GM12874 (cell line): Measurements from ENCODE around the gene E2F6.

Experiments
- TF ChIP-seq, protein P1 (sequence below): IDR thresholded peaks from 2 replicates; pipeline ENCODE4 v1.5.1; 2011; ENCODE audit warnings: low read depth, mild to moderate bottlenecking, control low read depth, low read length, moderate library complexity; ENCODE audit not compliant: insufficient read depth

E2F6 gene

DNA sequence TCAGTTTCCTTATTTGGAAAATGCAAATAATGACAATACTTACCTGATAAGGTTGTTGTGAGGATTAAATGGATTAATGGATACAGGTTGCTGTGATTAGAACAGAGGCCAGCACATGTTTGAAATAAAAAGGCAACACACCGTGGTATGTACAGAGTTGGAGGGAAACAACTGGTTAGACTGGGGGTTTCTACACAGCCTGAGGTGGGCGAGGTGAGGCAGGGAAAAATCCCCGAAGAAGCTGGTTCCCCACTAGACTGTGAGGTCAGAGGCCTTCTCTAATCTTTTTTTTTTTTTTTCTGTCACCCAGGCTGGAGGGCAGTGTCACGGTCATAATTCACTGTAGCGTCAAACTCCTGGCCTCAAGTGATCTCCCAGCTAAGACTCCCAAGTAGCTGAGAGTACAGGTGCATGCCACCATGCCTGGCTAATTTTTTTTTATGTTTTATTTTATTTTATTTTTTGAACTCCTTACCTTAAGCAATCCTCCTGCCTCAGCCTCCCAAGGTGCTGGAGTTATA is 1.2 kb upstream of the E2F6 start:
- TF ChIP-seq, protein P1, sequence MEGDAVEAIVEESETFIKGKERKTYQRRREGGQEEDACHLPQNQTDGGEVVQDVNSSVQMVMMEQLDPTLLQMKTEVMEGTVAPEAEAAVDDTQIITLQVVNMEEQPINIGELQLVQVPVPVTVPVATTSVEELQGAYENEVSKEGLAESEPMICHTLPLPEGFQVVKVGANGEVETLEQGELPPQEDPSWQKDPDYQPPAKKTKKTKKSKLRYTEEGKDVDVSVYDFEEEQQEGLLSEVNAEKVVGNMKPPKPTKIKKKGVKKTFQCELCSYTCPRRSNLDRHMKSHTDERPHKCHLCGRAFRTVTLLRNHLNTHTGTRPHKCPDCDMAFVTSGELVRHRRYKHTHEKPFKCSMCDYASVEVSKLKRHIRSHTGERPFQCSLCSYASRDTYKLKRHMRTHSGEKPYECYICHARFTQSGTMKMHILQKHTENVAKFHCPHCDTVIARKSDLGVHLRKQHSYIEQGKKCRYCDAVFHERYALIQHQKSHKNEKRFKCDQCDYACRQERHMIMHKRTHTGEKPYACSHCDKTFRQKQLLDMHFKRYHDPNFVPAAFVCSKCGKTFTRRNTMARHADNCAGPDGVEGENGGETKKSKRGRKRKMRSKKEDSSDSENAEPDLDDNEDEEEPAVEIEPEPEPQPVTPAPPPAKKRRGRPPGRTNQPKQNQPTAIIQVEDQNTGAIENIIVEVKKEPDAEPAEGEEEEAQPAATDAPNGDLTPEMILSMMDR, result no peak

GRCh38 chr2:11466307-11467128 is 557 bp upstream of the E2F6 start:
- TF ChIP-seq, protein P1, result no peak

GRCh38 chr2:11465110-11465484 is 864 bp downstream of the E2F6 start:
- TF ChIP-seq, protein P1, result no peak

GRCh38 chr2:11459816-11460215 is 6.1 kb downstream of the E2F6 start:
- TF ChIP-seq, protein P1, result no peak

GRCh38 chr2:11458753-11459152 is 7.2 kb downstream of the E2F6 start:
- TF ChIP-seq, protein P1, result no peak

GRCh38 chr2:11457935-11458334 is 8.0 kb downstream of the E2F6 start:
- TF ChIP-seq, protein P1, result no peak

DNA sequence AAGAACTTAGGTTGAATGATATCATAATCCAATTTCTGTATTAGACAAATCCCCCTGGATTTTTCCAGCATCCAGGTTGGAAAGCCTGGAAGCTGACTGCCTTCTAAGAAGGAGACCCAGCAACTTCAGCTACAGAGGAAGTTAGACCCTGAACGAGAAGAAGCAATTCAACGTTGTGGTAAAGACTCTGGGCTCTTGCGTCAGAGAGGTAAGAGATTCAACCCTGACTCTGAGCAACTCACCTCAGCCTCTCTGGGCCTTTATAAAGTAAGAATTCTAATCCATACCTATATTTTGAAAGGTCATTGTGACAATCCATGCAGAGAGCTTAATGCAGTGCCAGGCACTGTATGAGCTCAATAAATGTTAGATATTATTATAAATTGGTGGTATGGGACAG is 9.7 kb downstream of the E2F6 start:
- TF ChIP-seq, protein P1, result no peak
